Omental fat pad (tissue), 4 donors: ENCODE results near the gene NALCN. TPM values are rescaled to one million over a fixed set of nuclear protein-coding genes. Genes with fewer than 3 reads are reported as not detected.

Experiments
- ATAC-seq: fragments of 150-250 bp; one replicate; pipeline ENCODE4 v1.9.1; 2016; ENCODE audit warnings: mild to moderate bottlenecking, moderate library complexity; ENCODE audit not compliant: low FRiP score
- DNase-seq: peaks from one replicate; pipeline ENCODE4 v3.0.0-alpha.2; 2019; ENCODE audit warnings: low spot score
- total RNA-seq, 4 donors: library from RNA; depleted of rRNA; stranded (reverse); fragments of >200 nt; gene quantifications; one replicate each; pipeline ENCODE4 v1.1.0, GENCODE V29; 2016
- TF ChIP-seq, protein P1 (sequence below), 3 donors: fragments of 450-650 bp; IDR thresholded peaks; one replicate each; pipeline ENCODE4 v1.5.1; 2016 to 2017; ENCODE audit warnings: antibody characterized with exemption in 3 of 3, mild to moderate bottlenecking in 3 of 3, moderate library complexity in 2 of 3

NALCN gene
- total RNA-seq, 4 donors from 2014 or later: 0.28 to 0.84 (median 0.38) TPM

DNA sequence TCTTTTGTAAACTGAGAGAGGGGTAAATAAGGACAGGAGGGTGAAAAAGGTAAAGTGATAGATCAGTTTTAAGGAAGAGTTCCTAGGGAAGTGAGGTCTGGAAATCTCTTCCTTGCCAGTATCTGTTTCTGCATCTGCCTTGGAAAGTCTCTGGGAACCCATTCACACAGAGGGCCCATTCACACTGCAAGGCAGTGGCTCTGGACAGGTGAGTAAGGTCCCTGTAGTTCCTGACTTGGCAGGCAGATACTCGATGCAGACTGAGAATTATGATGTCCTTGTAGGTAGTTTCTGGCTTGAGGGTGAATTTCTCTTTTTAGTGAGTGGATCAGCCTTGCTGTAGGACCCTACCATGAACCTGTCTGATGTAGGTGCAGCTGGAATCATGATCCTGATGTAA, 293.3 kb downstream of the NALCN start:
- DNase-seq (no peak), ATAC-seq (no peak)
- TF ChIP-seq, protein P1, sequence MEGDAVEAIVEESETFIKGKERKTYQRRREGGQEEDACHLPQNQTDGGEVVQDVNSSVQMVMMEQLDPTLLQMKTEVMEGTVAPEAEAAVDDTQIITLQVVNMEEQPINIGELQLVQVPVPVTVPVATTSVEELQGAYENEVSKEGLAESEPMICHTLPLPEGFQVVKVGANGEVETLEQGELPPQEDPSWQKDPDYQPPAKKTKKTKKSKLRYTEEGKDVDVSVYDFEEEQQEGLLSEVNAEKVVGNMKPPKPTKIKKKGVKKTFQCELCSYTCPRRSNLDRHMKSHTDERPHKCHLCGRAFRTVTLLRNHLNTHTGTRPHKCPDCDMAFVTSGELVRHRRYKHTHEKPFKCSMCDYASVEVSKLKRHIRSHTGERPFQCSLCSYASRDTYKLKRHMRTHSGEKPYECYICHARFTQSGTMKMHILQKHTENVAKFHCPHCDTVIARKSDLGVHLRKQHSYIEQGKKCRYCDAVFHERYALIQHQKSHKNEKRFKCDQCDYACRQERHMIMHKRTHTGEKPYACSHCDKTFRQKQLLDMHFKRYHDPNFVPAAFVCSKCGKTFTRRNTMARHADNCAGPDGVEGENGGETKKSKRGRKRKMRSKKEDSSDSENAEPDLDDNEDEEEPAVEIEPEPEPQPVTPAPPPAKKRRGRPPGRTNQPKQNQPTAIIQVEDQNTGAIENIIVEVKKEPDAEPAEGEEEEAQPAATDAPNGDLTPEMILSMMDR (IDR thresholded peaks at IDR 0.05): no peak

DNA sequence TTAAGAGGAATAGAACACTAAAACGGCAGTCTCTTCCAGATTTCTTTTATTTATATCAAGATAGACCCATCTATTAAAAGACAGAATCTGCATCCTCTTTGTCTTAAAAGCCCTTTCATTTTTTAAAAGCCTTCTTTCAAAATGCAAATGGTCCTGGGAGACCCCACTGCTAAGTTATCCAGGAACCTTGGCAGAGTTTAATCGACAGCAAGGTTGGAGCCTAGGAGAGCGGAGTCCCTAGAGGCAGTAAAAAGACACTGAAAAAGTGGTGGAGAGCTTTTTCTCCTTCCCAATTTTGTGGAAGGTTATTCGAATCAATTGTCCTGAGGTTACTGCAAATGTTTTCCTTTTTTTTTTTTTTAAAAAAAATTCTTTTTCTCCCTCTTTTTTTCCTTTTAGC, 294.7 kb downstream of the NALCN start:
- TF ChIP-seq, protein P1 (IDR thresholded peaks at IDR 0.05): no peak
- ATAC-seq (no peak), DNase-seq (no peak)

DNA sequence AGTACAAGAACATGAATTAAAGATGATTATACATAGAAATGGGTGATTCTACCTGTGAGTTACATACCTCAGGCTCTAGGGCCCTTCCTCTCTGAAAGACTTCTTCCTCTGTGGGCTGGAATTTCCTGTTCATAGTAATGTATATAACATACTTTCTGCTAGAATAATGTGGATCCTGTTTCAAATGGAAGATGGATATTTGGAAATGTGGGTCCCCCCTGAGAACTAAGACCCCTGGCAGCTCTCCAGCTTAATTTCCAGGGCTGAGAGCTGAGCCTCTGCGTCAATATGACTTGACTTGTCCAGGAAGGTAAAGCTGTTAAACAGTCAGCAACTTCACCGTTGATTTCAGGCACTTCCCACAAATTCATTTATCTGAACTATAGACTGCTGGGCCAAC, 296.3 kb downstream of the NALCN start:
- DNase-seq: no peak
- TF ChIP-seq, protein P1 (IDR thresholded peaks at IDR 0.05): no peak
- no peak for ATAC-seq

- TF ChIP-seq, protein P1 (IDR thresholded peaks at IDR 0.05): no peak
- no peak for DNase-seq
- ATAC-seq: no peak
These were observed 299.5 kb downstream of the NALCN start for GRCh38 chr13:101116826-101117225.

GRCh38 chr13:101116341-101116740, 300.0 kb downstream of the NALCN start:
- ATAC-seq (no peak), DNase-seq (no peak)
- TF ChIP-seq, protein P1 (IDR thresholded peaks at IDR 0.05): no peak

- DNase-seq: no peak
- no peak for ATAC-seq
- TF ChIP-seq, protein P1 (IDR thresholded peaks at IDR 0.05): no peak
These were observed 300.5 kb downstream of the NALCN start for GRCh38 chr13:101115762-101116171.

- no peak for DNase-seq
- ATAC-seq: no peak
- TF ChIP-seq, protein P1 (IDR thresholded peaks at IDR 0.05): no peak
These were observed 304.4 kb downstream of the NALCN start for GRCh38 chr13:101111894-101112293.
